ENCODE data around the gene PCSK4.
A peak's percentile ranks its signal among the peaks of the same experiment; 100 is the strongest.
"Not testable (repeated sequence)": the region's sequence is repeated elsewhere in the genome, so short reads cannot be mapped to it uniquely, and the experiment has no call there.

PCSK4 gene

GRCh38 chr19:1503925-1504773 is 14.0 kb upstream of the PCSK4 start:
- DNase-seq = no peak

- peak; percentile 41 for DNase-seq
Measured at GRCh38 chr19:1503089-1503924, 13.2 kb upstream of the PCSK4 start.

- DNase-seq = no peak
Measured at GRCh38 chr19:1502433-1503088, 12.4 kb upstream of the PCSK4 start.

GRCh38 chr19:1501200-1501595 is 11.0 kb upstream of the PCSK4 start:
- no peak for DNase-seq

- DNase-seq = not testable (repeated sequence)
Measured at GRCh38 chr19:1499231-1499630, 9.1 kb upstream of the PCSK4 start.

- DNase-seq = no peak
Measured at GRCh38 chr19:1497578-1498235, 7.6 kb upstream of the PCSK4 start.

GRCh38 chr19:1496714-1497577 is 6.8 kb upstream of the PCSK4 start:
- no peak for DNase-seq

- DNase-seq = no peak
Measured at GRCh38 chr19:1495799-1496713, 5.9 kb upstream of the PCSK4 start.

- DNase-seq = no peak
Measured at GRCh38 chr19:1495051-1495798, 5.1 kb upstream of the PCSK4 start.

GRCh38 chr19:1494115-1494815 is 4.1 kb upstream of the PCSK4 start:
- DNase-seq = no peak

GRCh38 chr19:1492474-1493006 is 2.4 kb upstream of the PCSK4 start:
- no peak for DNase-seq

- DNase-seq = no peak
Measured at GRCh38 chr19:1491849-1492170, 1.7 kb upstream of the PCSK4 start.

- DNase-seq = no peak
Measured at GRCh38 chr19:1491114-1491848, 1.1 kb upstream of the PCSK4 start, which contains the start of gene REEP6. Gene REEP6 (plus strand): TSS chr19:1491181. CDS start chr19:1491270, 89 bp downstream.

- no peak for DNase-seq
Measured at GRCh38 chr19:1489463-1490310, 463 bp downstream of the PCSK4 start.

- DNase-seq = no peak
Measured at GRCh38 chr19:1488282-1488601, 1.9 kb downstream of the PCSK4 start.

- DNase-seq = no peak
Measured at GRCh38 chr19:1487576-1488281, 2.4 kb downstream of the PCSK4 start.
